Astrocyte (in vitro differentiated cells and primary cell): ENCODE results near the gene NRAP. TPM values are rescaled to one million over a fixed set of nuclear protein-coding genes. Genes with fewer than 3 reads are reported as not detected.
A peak's percentile ranks its signal among the peaks of the same experiment; 100 is the strongest.

Source experiments
- DNase-seq: peaks from one replicate; pipeline ENCODE4 v3.0.0-alpha.2; 2010; ENCODE audit warnings: low read depth
- FAIRE-seq: peaks from 2 replicates; lab custom pipeline; 2011; peaks lifted over from hg19 to GRCh38; lab: Jason Lieb, UNC
- H2AFZ ChIP-seq: 2 replicates; pipeline ENCODE4 v1.6.0; 2012; ENCODE audit warnings: low read depth, low read length, inconsistent platforms
- H3K27ac ChIP-seq: 2 replicates; pipeline ENCODE4 v1.5.1; 2011; ENCODE audit warnings: low read depth, low read length, inconsistent platforms
- H3K27me3 ChIP-seq: 2 replicates; pipeline ENCODE4 v1.6.0; 2011; ENCODE audit warnings: low read length, inconsistent platforms; ENCODE audit not compliant: insufficient read depth
- H3K36me3 ChIP-seq: 2 replicates; pipeline ENCODE4 v1.5.1; 2011; ENCODE audit warnings: low read length, inconsistent platforms; ENCODE audit not compliant: insufficient read depth
- H3K4me1 ChIP-seq: 2 replicates; pipeline ENCODE4 v1.5.1; 2011; ENCODE audit warnings: low read length, inconsistent platforms; ENCODE audit not compliant: insufficient read depth
- H3K4me2 ChIP-seq: 2 replicates; pipeline ENCODE4 v1.6.0; 2012; ENCODE audit warnings: low read length, inconsistent platforms
- H3K4me3 ChIP-seq: 2 replicates; pipeline ENCODE4 v1.5.1; 2011; ENCODE audit warnings: low read depth, mild to moderate bottlenecking, low read length, inconsistent platforms; ENCODE audit not compliant: insufficient read depth
- H3K79me2 ChIP-seq: 2 replicates; pipeline ENCODE4 v1.6.0; 2012; ENCODE audit warnings: mild to moderate bottlenecking, low read length, inconsistent platforms; ENCODE audit not compliant: insufficient read depth
- H3K9ac ChIP-seq: 2 replicates; pipeline ENCODE4 v1.6.0; 2012; ENCODE audit warnings: mild to moderate bottlenecking, low read length, inconsistent platforms
- H3K9me3 ChIP-seq: 2 replicates; pipeline ENCODE4 v1.5.1; 2012; ENCODE audit warnings: low read depth, mild to moderate bottlenecking, low read length, inconsistent platforms; ENCODE audit not compliant: insufficient read depth
- H4K20me1 ChIP-seq: 2 replicates; pipeline ENCODE4 v1.6.0; 2012; ENCODE audit warnings: low read length, inconsistent platforms; ENCODE audit not compliant: insufficient read depth
- H3K27ac Mint-ChIP-seq: one replicate; pipeline ENCODE4 v1.8.0; 2021; ENCODE audit warnings: mild to moderate bottlenecking, mixed read lengths; ENCODE audit not compliant: unreplicated experiment
- H3K27me3 Mint-ChIP-seq: one replicate; pipeline ENCODE4 v1.8.0; 2021; ENCODE audit warnings: low read depth, mixed read lengths; ENCODE audit not compliant: unreplicated experiment
- H3K36me3 Mint-ChIP-seq: one replicate; pipeline ENCODE4 v1.8.0; 2021; ENCODE audit warnings: low read depth, mixed read lengths; ENCODE audit not compliant: unreplicated experiment
- H3K4me1 Mint-ChIP-seq: one replicate; pipeline ENCODE4 v1.8.0; 2021; ENCODE audit warnings: low read depth, mixed read lengths; ENCODE audit not compliant: unreplicated experiment
- H3K4me3 Mint-ChIP-seq: one replicate; pipeline ENCODE4 v1.8.0; 2021; ENCODE audit warnings: mild to moderate bottlenecking, moderate library complexity, mixed read lengths; ENCODE audit not compliant: unreplicated experiment
- H3K9me3 Mint-ChIP-seq: one replicate; pipeline ENCODE4 v1.8.0; 2021; ENCODE audit warnings: mild to moderate bottlenecking, mixed read lengths; ENCODE audit not compliant: unreplicated experiment
- EZH2 ChIP-seq: IDR thresholded peaks from 2 replicates; pipeline ENCODE4 v1.6.1; 2012; ENCODE audit warnings: mild to moderate bottlenecking, low read length, inconsistent platforms; ENCODE audit not compliant: insufficient read depth
- total RNA-seq: library from RNA; stranded (reverse); gene quantifications from 2 replicates; pipeline ENCODE4 v1.2.1, GENCODE V29; 2021
- TF ChIP-seq, protein P1 (sequence below): IDR thresholded peaks from 2 replicates; pipeline ENCODE4 v1.5.1; 2011; ENCODE audit warnings: low read depth, mild to moderate bottlenecking, inconsistent platforms, low read length, moderate library complexity; ENCODE audit not compliant: insufficient read depth

The NRAP gene
- total RNA-seq, 1 donor from 2014 or later = not detected

DNA sequence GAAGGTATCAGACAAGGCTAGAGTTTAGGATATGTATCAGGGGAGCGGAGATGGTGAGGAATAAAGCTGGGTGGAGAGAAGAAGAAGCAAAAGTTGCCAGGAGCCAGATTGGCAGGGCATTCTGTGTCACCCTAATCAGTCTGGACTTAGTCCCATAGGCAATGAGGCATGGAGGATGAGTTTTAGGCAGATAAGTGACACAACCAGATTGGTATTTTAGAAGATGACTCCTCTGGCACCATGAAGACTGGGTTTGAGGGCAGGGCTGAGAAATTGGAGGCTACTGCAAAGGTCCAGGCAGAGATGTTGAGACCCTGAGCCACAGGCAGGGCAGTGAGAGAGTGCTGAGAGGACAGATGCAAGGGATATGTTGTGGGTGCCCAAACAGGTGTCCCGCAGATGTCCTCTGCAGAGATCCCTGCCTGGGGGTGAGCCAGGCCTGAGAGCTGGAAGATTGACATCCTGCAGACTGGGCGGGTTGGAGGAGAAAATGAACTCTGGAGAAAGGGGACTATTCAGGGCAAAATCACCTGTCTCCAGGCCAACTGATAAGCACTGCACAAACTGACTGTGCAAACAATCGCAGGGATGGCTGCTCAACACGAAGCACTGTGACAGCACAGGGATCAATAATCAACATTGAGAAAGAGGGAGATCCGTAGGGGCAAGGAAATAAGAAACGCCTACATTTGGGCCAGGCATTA, 122.8 kb downstream of the NRAP start:
- H3K4me1 Mint-ChIP-seq = peaks cover 14% of the 10 kb centered on the region
- Histone ChIP-seq H2AFZ (no peak overlapping the region), H3K9ac (no peak overlapping the region), H4K20me1 (no peaks in the 10 kb centered on the region), H3K4me2 (no peak overlapping the region), H3K27ac (no peak overlapping the region), H3K4me3 (no peak overlapping the region), H3K79me2 (no peaks in the 10 kb centered on the region), H3K4me1 (peaks cover 6% of the 10 kb centered on the region), H3K36me3 (no peaks in the 10 kb centered on the region), H3K27me3 (peaks cover 10% of the 10 kb centered on the region), H3K9me3 (no peaks in the 10 kb centered on the region)
- no peak overlapping the region for H3K4me3 Mint-ChIP-seq
- H3K27ac Mint-ChIP-seq = no peak overlapping the region
- H3K27me3 Mint-ChIP-seq = peaks cover 18% of the 10 kb centered on the region
- TF ChIP-seq, protein P1, sequence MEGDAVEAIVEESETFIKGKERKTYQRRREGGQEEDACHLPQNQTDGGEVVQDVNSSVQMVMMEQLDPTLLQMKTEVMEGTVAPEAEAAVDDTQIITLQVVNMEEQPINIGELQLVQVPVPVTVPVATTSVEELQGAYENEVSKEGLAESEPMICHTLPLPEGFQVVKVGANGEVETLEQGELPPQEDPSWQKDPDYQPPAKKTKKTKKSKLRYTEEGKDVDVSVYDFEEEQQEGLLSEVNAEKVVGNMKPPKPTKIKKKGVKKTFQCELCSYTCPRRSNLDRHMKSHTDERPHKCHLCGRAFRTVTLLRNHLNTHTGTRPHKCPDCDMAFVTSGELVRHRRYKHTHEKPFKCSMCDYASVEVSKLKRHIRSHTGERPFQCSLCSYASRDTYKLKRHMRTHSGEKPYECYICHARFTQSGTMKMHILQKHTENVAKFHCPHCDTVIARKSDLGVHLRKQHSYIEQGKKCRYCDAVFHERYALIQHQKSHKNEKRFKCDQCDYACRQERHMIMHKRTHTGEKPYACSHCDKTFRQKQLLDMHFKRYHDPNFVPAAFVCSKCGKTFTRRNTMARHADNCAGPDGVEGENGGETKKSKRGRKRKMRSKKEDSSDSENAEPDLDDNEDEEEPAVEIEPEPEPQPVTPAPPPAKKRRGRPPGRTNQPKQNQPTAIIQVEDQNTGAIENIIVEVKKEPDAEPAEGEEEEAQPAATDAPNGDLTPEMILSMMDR = no peak
- TF ChIP-seq EZH2 = no peak
- no peak for DNase-seq
- no peak for FAIRE-seq
- no peaks in the 10 kb centered on the region for H3K9me3 Mint-ChIP-seq
- H3K36me3 Mint-ChIP-seq = no peaks in the 10 kb centered on the region

DNA sequence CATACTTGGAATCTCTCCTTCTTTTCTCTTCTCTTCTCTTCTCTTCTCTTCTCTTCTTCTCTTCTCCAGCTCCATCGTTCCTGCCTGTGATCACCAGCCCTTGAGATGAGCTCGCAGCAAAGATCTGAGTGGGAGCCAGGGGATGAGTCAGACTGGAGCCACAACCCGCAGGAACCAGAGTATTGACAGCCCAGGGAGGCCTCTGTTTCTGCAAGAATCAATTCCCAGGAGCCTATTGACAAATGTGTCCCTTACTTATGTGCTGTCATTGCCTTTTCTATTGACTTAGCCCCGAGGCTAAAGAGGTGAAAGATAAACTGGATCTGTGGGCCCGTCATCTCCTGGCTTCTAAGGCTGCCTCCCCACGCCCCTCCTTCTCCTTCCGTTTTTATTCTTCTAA, 124.1 kb downstream of the NRAP start:
- Histone ChIP-seq H3K4me2 (no peak overlapping the region), H3K36me3 (no peaks in the 10 kb centered on the region), H3K9ac (no peak overlapping the region), H2AFZ (no peak overlapping the region), H3K27me3 (peaks cover 10% of the 10 kb centered on the region), H3K27ac (no peak overlapping the region), H3K79me2 (no peaks in the 10 kb centered on the region), H4K20me1 (no peaks in the 10 kb centered on the region), H3K9me3 (no peaks in the 10 kb centered on the region), H3K4me1 (peaks cover 6% of the 10 kb centered on the region), H3K4me3 (no peak overlapping the region)
- Mint-ChIP-seq H3K36me3 (peaks cover 2% of the 10 kb centered on the region), H3K27me3 (peaks cover 17% of the 10 kb centered on the region), H3K4me1 (peaks cover 14% of the 10 kb centered on the region), H3K9me3 (no peaks in the 10 kb centered on the region), H3K4me3 (no peak overlapping the region), H3K27ac (peak overlapping the region; percentile 2)
- DNase-seq (peak; percentile 57), FAIRE-seq (no peak)
- TF ChIP-seq, protein P1 = no peak
- TF ChIP-seq EZH2 = no peak

Other genes starting within 250 kb of the NRAP start
- gene HABP2, start 111.0 kb downstream of the NRAP start, total RNA-seq = not detected in 2 replicates
- gene CASP7, start 15.9 kb upstream of the NRAP start, total RNA-seq = 41.9 and 44.9 TPM in 2 replicates
- gene PLEKHS1, start 87.6 kb upstream of the NRAP start, total RNA-seq = not detected in 2 replicates
- gene DCLRE1A, start 190.0 kb upstream of the NRAP start, total RNA-seq = 3.7 and 3.8 TPM in 2 replicates
- 15.6 and 16.9 TPM in 2 replicates for gene NHLRC2, start 190.6 kb upstream of the NRAP start, total RNA-seq